GM19238 (cell line): ENCODE measurements around the gene TTC3.
"Not testable (repeated sequence)": the region's sequence is repeated elsewhere in the genome, so short reads cannot be mapped to it uniquely, and the experiment has no call there.

Experiments
- DNase-seq: peaks from one replicate; pipeline ENCODE4 v3.0.0; 2011; ENCODE audit warnings: low spot score; ENCODE audit not compliant: insufficient read length

TTC3 gene

GRCh38 chr21:37093977-37094376, 20.9 kb downstream of the TTC3 start:
- no peak for DNase-seq

- no peak for DNase-seq
Measured at GRCh38 chr21:37095821-37096220, 22.8 kb downstream of the TTC3 start.

DNA sequence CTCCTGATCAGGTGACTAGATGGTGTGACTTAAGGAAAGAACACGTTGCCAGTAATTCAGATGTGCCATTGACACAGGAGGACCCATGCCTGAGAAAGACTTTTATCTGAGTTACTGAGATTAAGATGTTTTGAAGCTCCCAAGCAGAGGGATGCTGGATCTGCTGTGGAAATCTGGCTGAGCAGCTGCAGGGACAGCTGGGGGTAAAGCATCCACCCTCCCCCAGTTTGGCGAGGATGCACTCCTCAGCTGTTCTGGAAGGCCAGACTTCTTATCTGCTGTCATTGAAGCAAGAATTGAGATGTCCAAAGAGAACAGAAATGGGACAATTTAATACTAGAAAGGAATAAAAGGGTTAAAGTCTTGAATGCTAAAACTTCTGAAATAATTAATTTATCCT, 25.7 kb downstream of the TTC3 start:
- DNase-seq: no peak

DNA sequence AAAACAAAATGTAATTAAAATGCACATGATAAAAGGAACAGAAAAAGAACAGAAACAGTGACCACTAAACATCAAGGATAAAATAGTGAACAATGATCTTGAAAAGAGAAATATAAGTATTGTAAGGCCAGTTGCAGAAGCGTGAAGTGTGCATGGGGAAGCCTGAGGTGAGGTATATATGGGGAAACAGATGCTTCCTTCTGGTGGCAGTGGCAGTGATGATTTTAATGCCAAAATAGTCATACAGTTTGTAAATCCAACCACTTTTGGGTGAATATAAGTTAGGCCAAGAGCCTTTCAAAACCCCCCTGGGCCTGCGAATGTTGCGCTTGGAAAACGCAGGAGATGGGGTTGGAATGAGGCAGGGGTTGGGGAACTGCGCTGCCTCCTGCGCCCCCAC, 27.3 kb downstream of the TTC3 start:
- DNase-seq: no peak

- no peak for DNase-seq
Measured at GRCh38 chr21:37101384-37101783, 28.3 kb downstream of the TTC3 start.

DNA sequence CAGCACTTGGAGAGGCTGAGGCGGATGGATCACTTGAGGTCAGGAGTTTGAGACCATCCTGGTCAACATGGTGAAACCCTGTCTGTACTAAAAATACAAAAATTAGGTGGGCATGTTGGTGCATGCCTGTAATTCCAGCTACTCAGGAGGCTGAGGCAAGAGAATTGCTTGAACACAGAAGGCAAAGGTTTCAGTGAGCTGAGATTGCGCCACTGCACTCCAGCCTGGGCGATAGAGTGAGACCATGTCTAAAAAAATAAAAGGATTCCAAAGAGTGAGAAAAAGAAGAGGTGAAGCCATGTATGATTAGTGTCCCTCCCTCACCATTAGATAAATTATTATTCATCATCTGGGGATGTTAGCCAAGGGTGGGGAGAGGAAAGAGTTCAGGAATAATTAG, 29.7 kb downstream of the TTC3 start:
- not testable (repeated sequence) for DNase-seq

GRCh38 chr21:37106998-37107397, 33.9 kb downstream of the TTC3 start:
- no peak for DNase-seq

DNA sequence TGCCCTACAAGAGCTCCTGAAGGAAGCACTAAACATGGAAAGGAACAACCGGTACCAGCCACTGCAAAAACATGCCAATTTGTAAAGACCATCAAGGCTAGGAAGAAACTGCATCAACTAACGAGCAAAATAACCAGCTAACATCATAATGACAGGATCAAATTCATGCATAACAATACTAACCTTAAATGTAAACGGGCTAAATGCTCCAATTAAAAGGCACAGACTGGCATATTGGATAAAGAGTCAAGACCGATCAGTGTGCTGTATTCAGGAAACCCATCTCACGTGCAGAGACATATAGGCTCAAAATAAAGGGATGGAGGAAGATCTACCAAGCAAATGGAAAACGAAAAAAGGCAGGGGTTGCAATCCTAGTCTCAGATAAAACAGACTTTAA, 38.0 kb downstream of the TTC3 start:
- not testable (repeated sequence) for DNase-seq

DNA sequence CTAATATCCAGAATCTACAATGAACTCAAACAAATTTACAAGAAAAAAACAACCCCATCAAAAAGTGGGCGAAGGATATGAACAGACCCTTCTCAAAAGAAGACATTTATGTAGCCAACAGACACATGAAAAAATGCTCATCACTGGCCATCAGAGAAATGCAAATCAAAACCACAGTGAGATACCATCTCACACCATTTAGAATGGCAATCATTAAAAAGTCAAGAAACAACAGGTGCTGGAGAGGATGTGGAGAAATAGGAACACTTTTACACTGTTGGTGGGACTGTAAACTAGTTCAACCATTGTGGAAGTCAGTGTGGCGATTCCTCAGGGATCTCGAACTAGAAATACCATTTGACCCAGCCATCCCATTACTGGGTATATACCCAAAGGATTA, 41.2 kb downstream of the TTC3 start:
- not testable (repeated sequence) for DNase-seq

GRCh38 chr21:37116459-37116858, 43.4 kb downstream of the TTC3 start:
- DNase-seq: not testable (repeated sequence)

DNA sequence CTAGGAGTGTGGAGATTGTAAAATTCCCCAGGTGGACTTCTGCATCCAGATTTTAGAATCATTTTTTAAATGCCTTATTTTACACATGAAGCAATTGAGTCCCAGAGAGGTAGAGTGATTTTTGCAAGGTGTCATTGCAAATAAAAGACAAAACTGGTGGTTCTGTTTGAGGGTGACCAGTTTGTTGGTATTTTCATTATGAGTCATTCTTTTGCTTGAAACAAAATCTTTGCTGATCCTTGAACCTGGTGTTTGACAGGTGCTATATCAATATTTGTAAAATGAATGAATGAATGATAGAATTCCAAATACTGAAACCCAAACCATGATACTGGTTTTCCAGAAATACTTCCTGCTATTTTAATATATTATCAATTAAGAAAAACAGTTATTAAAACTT, 44.1 kb downstream of the TTC3 start:
- no peak for DNase-seq

DNA sequence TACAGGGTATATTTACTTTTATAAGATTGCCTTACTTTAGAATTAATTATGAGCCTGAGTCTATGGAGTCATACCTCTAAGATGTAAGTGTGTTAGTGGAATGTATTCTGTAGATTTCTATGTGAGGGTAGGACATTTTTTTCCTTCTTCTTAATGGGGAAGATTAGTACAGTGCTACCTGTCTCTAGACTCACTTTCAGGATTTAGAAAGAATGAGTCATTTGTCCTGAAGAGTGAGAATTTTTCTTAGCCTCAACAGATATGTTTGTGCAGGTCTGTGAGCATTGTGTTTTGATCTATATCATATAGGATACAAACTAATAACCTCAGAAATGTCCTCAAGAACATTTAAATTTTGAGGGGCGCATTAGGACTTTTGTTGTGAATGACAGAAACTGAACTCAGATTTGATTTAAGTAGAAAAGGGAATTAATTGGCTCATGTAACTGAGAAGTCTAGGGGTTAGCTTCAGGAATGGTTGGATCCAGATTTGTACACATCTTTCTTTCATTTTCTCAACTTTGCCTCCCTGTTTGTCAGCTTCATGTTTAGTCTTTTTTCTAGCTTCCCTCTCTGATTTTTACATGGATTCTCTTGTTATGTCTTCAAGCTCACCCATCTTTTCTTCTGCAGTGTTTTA, 45.3 kb downstream of the TTC3 start:
- no peak for DNase-seq

GRCh38 chr21:37119421-37120218, 46.6 kb downstream of the TTC3 start:
- no peak for DNase-seq

- DNase-seq: no peak
Measured at GRCh38 chr21:37128076-37128475, 55.0 kb downstream of the TTC3 start.

DNA sequence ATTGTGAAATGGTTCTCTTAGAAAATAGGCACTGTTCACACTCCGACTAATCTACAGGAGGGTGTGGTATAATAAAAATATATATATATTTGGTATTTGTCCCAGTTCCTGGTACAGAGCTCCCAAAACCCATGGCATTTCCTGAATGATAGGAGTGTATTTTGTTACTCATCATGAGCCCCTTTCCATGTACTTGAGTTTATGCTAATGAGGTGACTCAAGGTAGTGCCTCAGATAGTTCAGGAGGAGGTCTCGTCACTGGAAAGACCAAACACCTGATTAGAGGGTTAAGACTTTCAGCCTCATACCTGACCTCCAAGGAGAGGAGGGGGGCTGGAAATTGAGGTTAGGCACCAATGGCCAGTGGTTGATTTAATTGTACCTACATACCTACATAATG, 57.9 kb downstream of the TTC3 start:
- no peak for DNase-seq

- DNase-seq: no peak
Measured at GRCh38 chr21:37136261-37136660, 63.2 kb downstream of the TTC3 start.

- DNase-seq: no peak
Measured at GRCh38 chr21:37136744-37137143, 63.7 kb downstream of the TTC3 start.

DNA sequence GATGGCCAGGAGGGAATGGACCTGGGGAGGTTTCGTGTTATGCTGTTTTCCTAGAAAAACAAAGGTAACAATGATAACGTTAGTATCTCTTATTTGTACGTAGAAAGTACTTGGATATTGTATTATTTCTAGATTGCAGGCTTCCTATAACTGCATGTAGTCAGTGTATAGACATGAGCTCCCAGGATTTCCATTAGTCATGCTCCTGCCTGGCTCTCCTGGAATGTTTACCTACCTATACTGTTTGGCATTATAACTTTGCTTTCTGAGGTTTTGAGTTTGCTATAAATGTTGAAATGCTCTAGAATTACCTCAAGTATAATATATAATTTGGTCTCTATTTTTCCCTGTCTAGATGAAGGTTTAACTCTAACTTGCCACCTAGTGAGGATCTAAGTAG, 66.1 kb downstream of the TTC3 start:
- DNase-seq: no peak

GRCh38 chr21:37139902-37140301, 66.8 kb downstream of the TTC3 start:
- no peak for DNase-seq

GRCh38 chr21:37143392-37143791, 70.3 kb downstream of the TTC3 start:
- not testable (repeated sequence) for DNase-seq

- DNase-seq: no peak
Measured at GRCh38 chr21:37145635-37146111, 72.6 kb downstream of the TTC3 start.

- no peak for DNase-seq
Measured at GRCh38 chr21:37146320-37147235, 73.5 kb downstream of the TTC3 start.
